B cell (primary cell): ENCODE results near the gene MPND. TPM values are rescaled to one million over a fixed set of nuclear protein-coding genes. Genes with fewer than 3 reads are reported as not detected.

Experiments
- ATAC-seq: fragments of 200-7000 bp; cut with Tn5 transposase; one replicate; pipeline ENCODE4 v1.10.0; 2021; ENCODE audit warnings: low read depth, mild to moderate bottlenecking, moderate number of reproducible peaks, moderate library complexity
- CTCF ChIA-PET: fragments of 350-600 bp; sonication (Branson Sonifier 250); formaldehyde crosslinking; loops from one replicate; lab custom pipeline; 2021; ENCODE audit warnings: antibody characterized with exemption, inconsistent platforms; lab: Charles Lee
- POLR2A ChIA-PET: fragments of 350-600 bp; sonication (Branson Sonifier 250); formaldehyde crosslinking; loops from one replicate; lab custom pipeline; 2021; ENCODE audit warnings: antibody characterized with exemption; lab: Charles Lee
- DNase-seq: peaks from one replicate; pipeline ENCODE4 v3.0.0; 2013
- H2AFZ ChIP-seq: 2 replicates; pipeline ENCODE4 v1.6.1; 2012; ENCODE audit warnings: mild to moderate bottlenecking, low read depth, low read length; ENCODE audit not compliant: insufficient read depth, poor library complexity, severe bottlenecking
- H3K27ac ChIP-seq, 2 donors: 1 replicate in 1 of 2; 2 replicates in 1 of 2; pipeline ENCODE4 v1.5.1; 2012 to 2013; ENCODE audit warnings: low read length in 2 of 2, mild to moderate bottlenecking in 2 of 2, moderate library complexity in 1 of 2
- H3K27me3 ChIP-seq, 4 experiments: fragments of 200-600 bp in 1 of 4; sonication (generic) in 1 of 4; replicated peaks in 1 of 4; 1 replicate in 2 of 4; 2 replicates in 2 of 4; pipeline versions ENCODE4 v1.6.1 to v1.7.0; 2013 to 2016; ENCODE audit warnings: low read length in 3 of 4, mild to moderate bottlenecking in 2 of 4, mixed read lengths in 1 of 4, moderate library complexity in 1 of 4; ENCODE audit not compliant: insufficient read depth in 4 of 4, control insufficient read depth in 3 of 4; ENCODE audit errors: control extremely low read depth in 1 of 4
- H3K36me3 ChIP-seq, 2 experiments: replicated peaks in 1 of 2; 1 replicate in 1 of 2; 2 replicates in 1 of 2; pipeline versions ENCODE4 v1.6.1 to v1.7.1; 2013; ENCODE audit warnings: low read length in 1 of 2; ENCODE audit not compliant: insufficient read depth in 2 of 2, control insufficient read depth in 1 of 2; ENCODE audit errors: control extremely low read depth in 1 of 2, extremely low read depth in 1 of 2
- H3K4me1 ChIP-seq, 2 donors: fragments of 200-600 bp in 1 of 2; sonication (generic) in 1 of 2; 1 replicate in 1 of 2; 2 replicates in 1 of 2; pipeline versions ENCODE4 v1.5.1 to v1.6.1; 2013 to 2017; ENCODE audit warnings: low read length in 2 of 2; ENCODE audit not compliant: control insufficient read depth in 2 of 2, insufficient read depth in 2 of 2
- H3K4me2 ChIP-seq: replicated peaks from 2 replicates; pipeline ENCODE3; 2012; ENCODE audit warnings: mild to moderate bottlenecking, low read depth, low read length; ENCODE audit not compliant: poor library complexity, severe bottlenecking
- H3K4me3 ChIP-seq, 5 experiments: fragments of 200-600 bp in 1 of 5; sonication (generic) in 1 of 5; 1 replicate in 3 of 5; 2 replicates in 2 of 5; pipeline versions ENCODE4 v1.5.1 to v1.7.0; 2011 to 2016; ENCODE audit warnings: low read length in 4 of 5, mild to moderate bottlenecking in 4 of 5, low read depth in 2 of 5, control low read depth in 1 of 5, moderate library complexity in 1 of 5; ENCODE audit not compliant: insufficient read depth in 1 of 5; ENCODE audit errors: control extremely low read depth in 1 of 5, extremely low read depth in 1 of 5
- H3K79me2 ChIP-seq: fragments of 200-600 bp; sonication (generic); one replicate; pipeline ENCODE4 v1.6.0; 2016; ENCODE audit warnings: low read length; ENCODE audit not compliant: control insufficient read depth, insufficient read depth
- H3K9ac ChIP-seq: fragments of 200-600 bp; sonication (generic); 2 replicates; pipeline ENCODE4 v1.6.1; 2017; ENCODE audit warnings: mild to moderate bottlenecking, low read length, moderate library complexity
- H3K9me3 ChIP-seq, 3 donors: one replicate each; pipeline versions ENCODE4 v1.6.1 to v1.7.1; 2013; ENCODE audit warnings: low read length in 2 of 3; ENCODE audit not compliant: control insufficient read depth in 2 of 3, insufficient read depth in 1 of 3; ENCODE audit errors: control extremely low read depth in 1 of 3
- H4K20me1 ChIP-seq: 2 replicates; pipeline ENCODE4 v1.6.0; 2012; ENCODE audit warnings: mild to moderate bottlenecking, low read length; ENCODE audit not compliant: insufficient read depth, control insufficient read depth, poor library complexity, severe bottlenecking
- H3K27ac Mint-ChIP-seq: one replicate; pipeline ENCODE4 v1.8.0; 2021; ENCODE audit warnings: mixed read lengths
- H3K27me3 Mint-ChIP-seq: one replicate; pipeline ENCODE4 v1.8.0; 2021; ENCODE audit warnings: mixed read lengths
- H3K4me1 Mint-ChIP-seq: one replicate; pipeline ENCODE4 v1.8.0; 2021; ENCODE audit warnings: mixed read lengths
- H3K4me3 Mint-ChIP-seq: one replicate; pipeline ENCODE4 v1.8.0; 2021; ENCODE audit warnings: mixed read lengths
- H3K9me3 Mint-ChIP-seq: one replicate; pipeline ENCODE4 v1.8.0; 2022; ENCODE audit warnings: mixed read lengths; ENCODE audit not compliant: insufficient read depth
- EZH2 ChIP-seq: IDR thresholded peaks from 2 replicates; pipeline ENCODE4 v1.6.1; 2012; ENCODE audit warnings: borderline replicate concordance, low read depth, mild to moderate bottlenecking, moderate library complexity, low read length; ENCODE audit not compliant: insufficient read depth, poor library complexity, severe bottlenecking
- WGBS: methylation state at CpG from one replicate; pipeline ENCODE4 v1.1.5; 2013; ENCODE audit warnings: missing lambda C conversion rate; ENCODE audit not compliant: insufficient coverage; 5-methylcytosine and 5-hydroxymethylcytosine counted together
- intact Hi-C: fragments of 100-400 bp; cut with micrococcal nuclease; formaldehyde crosslinking; loops from one replicate; pipeline ENCODE4 v1.10.0; 2022
- polyA plus RNA-seq: library from polyadenylated mRNA; depleted of rRNA; stranded (reverse); fragments of >200 nt; gene quantifications from 2 replicates; pipeline ENCODE4 v1.2.3, GENCODE V29; 2012
- total RNA-seq, 2 donors: library from RNA; stranded (reverse); fragments of 120-200 nt in 1 of 2; gene quantifications; 1 replicate in 1 of 2; 2 replicates in 1 of 2; pipeline versions ENCODE4 v1.2.3 to v1.2.4, GENCODE V29; 2013 to 2022
- TF ChIP-seq, protein P1 (sequence below): fragments of 200-600 bp; IDR thresholded peaks from one replicate; pipeline ENCODE4 v1.8.0; 2022; ENCODE audit warnings: antibody characterized with exemption, mild to moderate bottlenecking

The MPND gene
- total and polyA plus RNA-seq, 2 donors (not counting 1 experiment from before 2014, with no cell fraction given): 14.5 to 25.6 TPM

GRCh38 chr19:4297901-4298809 is 45.2 kb upstream of the MPND start:
- CTCF ChIA-PET: no interaction called here
- intact Hi-C loops: no loop called here
- Histone ChIP-seq H2AFZ (no peak overlapping the region), H3K27ac (no peak overlapping the region), H3K27me3 (peaks cover 0 to 11% (median 0%) of the 10 kb centered on the region in 4 experiments), H3K4me2 (no peak overlapping the region), H3K4me3 (no peak overlapping the region), H3K9ac (no peak overlapping the region), H3K4me1 (no peaks in the 10 kb centered on the region), H3K79me2 (no peaks in the 10 kb centered on the region), H3K9me3 (no peaks in the 10 kb centered on the region), H4K20me1 (no peaks in the 10 kb centered on the region), H3K36me3 (no peaks in the 10 kb centered on the region)
- peaks cover 11% of the 10 kb centered on the region for H3K27me3 Mint-ChIP-seq
- ATAC-seq (no peak), DNase-seq (no peak)
- no peaks in the 10 kb centered on the region for H3K4me1 Mint-ChIP-seq
- POLR2A ChIA-PET: no interaction called here
- H3K4me3 Mint-ChIP-seq: no peak overlapping the region
- no peaks in the 10 kb centered on the region for H3K9me3 Mint-ChIP-seq
- TF ChIP-seq, protein P1, sequence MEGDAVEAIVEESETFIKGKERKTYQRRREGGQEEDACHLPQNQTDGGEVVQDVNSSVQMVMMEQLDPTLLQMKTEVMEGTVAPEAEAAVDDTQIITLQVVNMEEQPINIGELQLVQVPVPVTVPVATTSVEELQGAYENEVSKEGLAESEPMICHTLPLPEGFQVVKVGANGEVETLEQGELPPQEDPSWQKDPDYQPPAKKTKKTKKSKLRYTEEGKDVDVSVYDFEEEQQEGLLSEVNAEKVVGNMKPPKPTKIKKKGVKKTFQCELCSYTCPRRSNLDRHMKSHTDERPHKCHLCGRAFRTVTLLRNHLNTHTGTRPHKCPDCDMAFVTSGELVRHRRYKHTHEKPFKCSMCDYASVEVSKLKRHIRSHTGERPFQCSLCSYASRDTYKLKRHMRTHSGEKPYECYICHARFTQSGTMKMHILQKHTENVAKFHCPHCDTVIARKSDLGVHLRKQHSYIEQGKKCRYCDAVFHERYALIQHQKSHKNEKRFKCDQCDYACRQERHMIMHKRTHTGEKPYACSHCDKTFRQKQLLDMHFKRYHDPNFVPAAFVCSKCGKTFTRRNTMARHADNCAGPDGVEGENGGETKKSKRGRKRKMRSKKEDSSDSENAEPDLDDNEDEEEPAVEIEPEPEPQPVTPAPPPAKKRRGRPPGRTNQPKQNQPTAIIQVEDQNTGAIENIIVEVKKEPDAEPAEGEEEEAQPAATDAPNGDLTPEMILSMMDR: no peak
- no peak for TF ChIP-seq EZH2
- H3K27ac Mint-ChIP-seq: no peak overlapping the region
- 88% methylated on average over 20 of the region's 27 CpGs for WGBS

- DNase-seq: no peak
- no peaks in the 10 kb centered on the region for H4K20me1 ChIP-seq
These were observed 44.4 kb upstream of the MPND start for GRCh38 chr19:4298810-4299550.

More at GRCh38 chr19:4298810-4299550, 44.4 kb upstream of the MPND start:
- Histone ChIP-seq H3K27me3 (peaks cover 0 to 12% (median 0%) of the 10 kb centered on the region in 4 experiments), H3K79me2 (no peaks in the 10 kb centered on the region), H3K9ac (no peak overlapping the region), H3K9me3 (no peaks in the 10 kb centered on the region), H2AFZ (no peak overlapping the region), H3K4me1 (no peaks in the 10 kb centered on the region), H3K36me3 (no peaks in the 10 kb centered on the region), H3K4me2 (no peak overlapping the region), H3K4me3 (no peak overlapping the region), H3K27ac (no peak overlapping the region)
- Mint-ChIP-seq H3K27ac (no peak overlapping the region), H3K27me3 (peaks cover 11% of the 10 kb centered on the region), H3K4me3 (no peak overlapping the region), H3K4me1 (peaks cover under 1% of the 10 kb centered on the region), H3K9me3 (no peaks in the 10 kb centered on the region)
- TF ChIP-seq EZH2: no peak
- TF ChIP-seq, protein P1: no peak
- 93% methylated on average over 5 of the region's 8 CpGs for WGBS
- POLR2A ChIA-PET: no interaction called here
- no peak for ATAC-seq
- CTCF ChIA-PET: no interaction called here
- intact Hi-C loops: no loop called here
